Stimulated activated CD4-positive, alpha-beta T cell treated with anti-CD3 and anti-CD28 coated beads, TNF-alpha, amount 100 ng/mL, for 4 hours (primary cell): Measurements from ENCODE around the gene MRPL19.

Experiments used
- DNase-seq, 3 experiments: peaks; one replicate each; pipeline ENCODE4 v3.0.0-alpha.2; 2020; ENCODE audit warnings: low read depth in 3 of 3

Gene MRPL19

DNA sequence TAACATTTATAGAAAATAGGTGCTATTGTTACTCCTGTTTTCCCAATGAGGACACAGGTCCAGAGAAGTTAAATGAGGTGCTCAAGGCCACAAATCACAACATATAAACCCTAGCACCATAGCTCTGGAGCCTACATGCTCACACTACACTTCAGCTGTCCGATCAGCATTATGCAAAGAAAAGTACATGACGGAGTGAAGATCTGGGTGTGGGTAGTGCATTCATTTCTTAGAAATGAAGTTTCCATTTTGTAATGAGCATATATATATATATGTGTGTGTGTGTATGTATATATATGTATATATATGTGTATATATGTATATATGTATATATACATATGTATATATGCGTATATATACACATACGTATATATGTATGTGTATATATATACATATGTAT, 30.2 kb upstream of the MRPL19 start:
- no peak for DNase-seq

GRCh38 chr2:75616933-75617332, 29.6 kb upstream of the MRPL19 start:
- no peak for DNase-seq

DNA sequence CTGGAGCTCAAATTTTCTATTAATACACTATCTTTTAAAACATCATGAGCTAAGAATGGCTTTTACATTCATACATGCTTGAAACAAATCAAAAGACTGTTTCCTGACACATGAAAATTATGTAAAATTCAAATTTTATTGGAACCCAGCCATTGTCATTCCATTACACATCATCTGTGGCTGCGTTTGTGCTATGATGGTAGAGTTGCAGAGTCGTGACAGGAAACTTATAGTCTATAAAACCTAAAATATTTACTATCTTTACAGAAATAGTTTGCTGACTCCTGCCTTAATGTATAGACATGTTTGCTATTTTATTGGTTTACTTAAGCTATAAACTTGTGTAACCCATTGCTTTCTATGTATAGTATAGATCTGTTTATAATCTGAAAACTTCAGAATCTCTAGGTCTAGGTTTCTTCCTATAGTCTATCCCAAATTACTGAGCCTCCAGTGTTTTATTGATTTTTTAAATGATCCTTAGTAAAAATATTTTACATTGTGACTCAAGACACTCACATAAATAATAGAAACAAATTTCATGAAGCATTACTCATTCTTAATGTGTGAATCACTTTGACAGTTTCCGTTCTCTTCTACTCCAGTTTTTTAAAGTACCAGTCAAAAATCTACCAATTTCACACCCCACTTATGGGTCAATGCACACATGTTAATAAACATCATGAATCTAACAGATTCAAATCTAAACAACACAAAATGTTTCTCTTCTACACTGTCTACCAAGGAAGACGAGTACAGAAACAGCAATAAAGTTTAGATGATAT, 26.4 kb upstream of the MRPL19 start:
- no peak for DNase-seq

DNA sequence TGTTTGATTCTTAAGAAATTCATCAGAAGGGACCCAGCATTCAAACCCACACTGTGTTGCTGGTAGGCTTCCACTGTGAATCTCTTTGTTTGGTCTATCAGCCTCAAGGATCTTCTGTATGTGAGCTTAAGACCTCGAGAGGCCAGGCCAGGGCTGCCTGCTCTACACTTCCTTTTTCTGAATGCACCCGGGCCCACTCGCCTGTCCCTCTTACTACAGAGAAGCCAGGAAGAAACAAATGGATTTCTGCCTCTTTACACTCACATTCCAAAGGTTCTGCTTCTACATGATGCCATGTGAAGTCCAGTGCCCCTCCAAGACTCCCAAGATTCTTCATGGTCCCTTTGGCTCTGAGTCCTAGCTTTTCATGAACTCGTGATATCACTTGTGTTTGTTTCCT, 25.4 kb upstream of the MRPL19 start:
- DNase-seq = no peak

DNA sequence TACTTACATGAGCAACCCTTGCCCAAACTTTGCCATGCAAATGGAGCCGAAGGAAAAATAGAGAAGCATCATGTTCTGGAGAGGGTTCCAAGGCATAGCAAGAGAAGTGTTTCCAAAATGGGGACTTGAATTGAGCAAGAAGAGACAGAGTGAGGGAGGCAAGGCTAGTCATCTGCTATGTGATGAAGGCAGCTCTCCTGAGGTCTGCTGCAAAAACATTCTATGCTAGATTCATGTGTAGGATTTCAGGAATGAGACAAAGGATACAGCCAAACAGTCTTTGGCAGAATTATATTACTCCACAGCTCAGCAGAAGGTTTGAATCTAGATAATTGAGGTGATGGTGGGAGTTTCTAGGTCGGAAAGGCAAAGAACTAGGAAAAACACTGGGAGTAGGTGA, 24.1 kb upstream of the MRPL19 start:
- no peak for DNase-seq

DNA sequence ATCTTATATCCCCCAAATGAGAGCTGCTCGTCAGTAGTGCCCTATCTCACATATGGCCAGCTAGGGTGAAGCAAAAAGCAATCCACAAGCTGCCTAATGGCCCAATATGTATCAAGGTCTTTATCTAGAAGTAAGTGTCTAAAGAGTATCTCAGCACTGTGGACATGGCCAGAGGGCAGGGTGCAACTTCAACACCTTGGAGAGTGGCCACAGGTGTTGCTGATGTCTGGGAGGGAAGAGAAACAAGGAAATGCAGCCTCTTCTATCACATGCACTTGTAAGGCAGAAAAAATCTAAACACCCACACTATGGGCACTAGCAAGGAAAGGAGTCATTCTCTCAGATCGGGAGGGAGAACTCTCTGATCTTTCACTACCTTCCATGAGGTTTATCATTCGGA, 23.7 kb upstream of the MRPL19 start:
- no peak for DNase-seq

DNA sequence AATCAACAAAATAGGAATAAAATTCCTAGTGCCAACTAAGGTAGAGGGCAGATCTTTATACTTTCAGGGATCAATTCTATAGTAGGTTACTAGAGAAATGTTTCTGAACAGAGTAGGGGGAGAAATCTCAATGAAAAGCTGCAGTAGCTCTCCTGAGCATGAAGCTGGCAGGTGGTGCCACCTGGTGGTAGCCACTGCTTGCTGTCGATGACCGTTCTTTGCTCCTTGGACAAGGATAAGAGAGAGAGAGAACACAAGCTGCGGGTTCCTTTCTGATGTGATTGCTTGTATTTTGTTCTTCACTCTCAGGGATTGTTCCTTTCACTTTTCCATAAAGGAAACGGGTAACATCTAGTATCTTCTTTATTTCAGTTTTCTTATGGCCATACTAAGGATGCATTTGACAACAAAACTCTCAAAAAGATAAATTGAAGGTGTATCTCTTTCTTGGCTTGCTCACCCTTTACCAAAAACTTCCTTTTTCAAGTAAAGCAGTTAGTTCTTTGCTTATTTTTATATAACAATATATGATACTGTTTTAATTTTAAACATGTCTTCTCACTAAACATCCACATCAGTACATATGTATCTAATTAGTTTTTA, 18.6 kb upstream of the MRPL19 start:
- peak; percentile 13 to 31 (median 24) for DNase-seq

DNA sequence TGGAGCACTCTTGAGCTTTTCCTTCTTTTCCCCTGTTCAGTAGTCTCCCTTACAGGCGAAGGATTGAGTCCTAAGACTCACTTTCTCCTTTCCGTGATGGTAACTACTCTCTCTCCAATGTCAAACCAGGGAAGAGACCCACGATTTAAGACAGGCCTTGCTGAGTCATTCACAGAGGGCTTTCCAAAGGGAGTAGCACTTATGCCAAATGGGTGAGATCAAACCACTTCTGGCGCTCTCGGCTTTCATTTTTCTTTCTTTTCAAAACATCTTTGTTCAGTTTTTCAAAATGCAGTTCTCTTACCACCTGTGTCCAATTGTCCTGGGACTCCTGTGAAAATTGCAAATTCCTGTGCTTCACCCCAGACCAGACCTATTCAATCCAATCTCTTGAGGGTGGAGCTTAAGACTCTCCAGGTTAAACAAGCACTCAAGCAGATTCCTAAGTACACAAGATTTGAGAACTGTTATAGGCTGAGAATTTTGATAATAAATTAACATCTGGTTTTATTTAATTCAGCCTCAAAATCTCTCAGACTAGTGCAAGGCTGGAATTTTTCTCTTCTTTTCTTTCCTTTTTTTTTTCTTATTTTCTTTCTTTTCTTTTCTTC, 14.4 kb upstream of the MRPL19 start:
- no peak for DNase-seq

- DNase-seq = no peak
These were observed 13.8 kb upstream of the MRPL19 start for GRCh38 chr2:75632813-75633212.

GRCh38 chr2:75633620-75634019, 13.0 kb upstream of the MRPL19 start:
- no peak for DNase-seq

DNA sequence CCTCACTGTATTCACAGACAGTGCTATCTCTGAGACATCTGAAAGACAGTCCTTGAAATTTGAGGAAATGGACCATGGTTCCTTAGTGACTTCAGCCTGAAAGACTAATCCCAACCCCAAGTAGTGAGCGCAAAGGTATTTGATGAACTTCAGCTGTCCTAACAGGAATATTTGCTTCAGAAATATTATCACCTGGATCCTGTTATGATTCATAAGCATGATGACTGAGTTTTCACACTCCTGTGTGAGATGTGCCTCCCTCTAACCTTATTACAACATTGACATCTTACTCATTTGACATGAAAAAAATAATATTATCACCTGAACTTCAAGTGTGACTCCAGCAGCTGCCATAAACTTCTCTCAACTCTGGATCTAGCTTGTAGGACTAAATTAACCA, 11.6 kb upstream of the MRPL19 start:
- no peak for DNase-seq

DNA sequence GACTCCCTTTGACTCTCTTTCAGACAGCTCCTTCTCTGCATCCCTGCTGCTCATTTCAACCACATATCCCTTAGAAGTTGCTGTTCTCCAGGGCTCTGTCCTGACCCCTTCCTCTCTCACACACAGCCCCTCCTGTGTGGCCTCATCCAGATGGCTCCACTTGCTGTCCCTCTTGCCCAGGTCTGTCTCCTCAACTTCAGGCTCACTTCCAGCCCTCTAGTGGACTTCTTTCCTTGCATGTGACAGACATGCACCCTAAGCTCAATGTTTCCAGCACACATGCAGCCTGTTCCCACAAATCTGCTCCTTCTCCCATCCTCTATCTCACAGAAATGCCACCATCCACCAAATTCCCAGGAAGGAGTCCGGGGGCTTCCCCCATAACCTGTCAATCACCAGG, 9.0 kb upstream of the MRPL19 start:
- no peak for DNase-seq

DNA sequence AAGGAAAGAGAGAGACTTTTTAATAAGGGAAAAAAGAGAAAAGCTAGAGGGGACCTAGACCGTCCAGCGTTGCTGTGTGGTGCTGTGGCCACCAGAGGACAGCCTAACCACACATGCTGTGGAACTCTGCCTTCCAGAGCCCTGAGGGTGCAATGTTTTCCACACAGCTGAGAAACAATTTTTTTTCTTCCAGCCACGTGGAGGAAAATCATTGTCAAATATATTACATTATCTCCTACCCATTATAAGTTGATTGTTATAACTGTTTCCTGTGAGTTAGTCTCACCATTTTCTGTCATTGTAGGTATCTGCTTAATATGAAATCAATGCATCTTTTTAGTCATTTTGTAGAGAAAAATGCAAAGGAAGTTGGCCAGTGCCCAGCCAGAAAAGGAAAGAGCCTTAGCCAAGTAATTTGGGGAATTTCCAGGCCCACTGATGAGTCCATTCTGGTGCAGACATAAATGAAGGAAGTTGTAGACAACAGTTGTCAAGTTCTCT, 5.9 kb upstream of the MRPL19 start:
- peak; percentile 6 to 35 (median 14) for DNase-seq

GRCh38 chr2:75641587-75641986, 5.0 kb upstream of the MRPL19 start:
- no peak for DNase-seq

- no peak for DNase-seq
These were observed 2.6 kb upstream of the MRPL19 start for GRCh38 chr2:75643980-75644379.

GRCh38 chr2:75645643-75646042, 940 bp upstream of the MRPL19 start:
- no peak for DNase-seq

DNA sequence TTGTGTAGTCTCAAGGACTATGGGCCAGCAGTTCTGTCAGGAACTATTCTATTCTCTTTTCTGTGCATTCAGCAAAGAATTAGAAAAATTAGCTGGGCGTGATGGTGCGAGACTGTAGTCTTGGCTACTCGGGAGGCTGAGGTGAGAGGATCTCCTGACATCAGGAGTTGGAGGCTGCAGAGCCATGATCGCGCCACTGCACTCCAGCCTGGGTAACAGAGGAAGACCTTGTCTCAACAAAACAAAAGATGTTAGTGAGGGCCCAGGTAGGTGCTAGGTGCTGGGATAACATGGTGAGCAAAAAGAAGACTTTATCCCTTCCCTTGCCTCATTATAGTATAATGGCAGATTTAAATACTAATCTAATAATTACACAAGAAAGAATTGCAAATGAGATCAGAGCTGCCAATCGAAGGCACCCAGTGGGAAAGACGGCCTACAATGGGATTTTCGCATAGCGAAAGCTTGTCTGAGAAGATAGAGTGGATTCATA, 447 bp upstream of the MRPL19 start:
- no peak for DNase-seq

DNA sequence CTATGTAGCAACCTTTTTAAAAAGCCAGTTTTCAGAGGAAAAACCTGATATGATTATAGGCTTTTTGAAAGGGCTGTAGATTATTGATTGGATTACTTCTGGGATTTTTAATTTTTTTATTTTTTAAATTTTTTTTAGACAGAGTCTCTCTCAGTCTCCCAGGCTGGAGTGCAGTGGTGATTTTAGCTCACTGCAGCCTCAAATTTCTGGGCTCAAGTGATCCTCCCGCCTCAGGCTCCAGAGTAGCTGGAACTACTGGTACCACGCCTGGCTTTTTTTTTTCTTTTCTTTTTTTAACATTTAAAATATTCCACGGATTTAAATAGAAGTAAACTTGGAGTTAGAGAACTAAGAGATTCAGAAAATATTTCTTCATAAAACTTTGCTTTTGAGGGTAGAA, 1.2 kb downstream of the MRPL19 start:
- DNase-seq = no peak

- no peak for DNase-seq
These were observed 7.4 kb downstream of the MRPL19 start for GRCh38 chr2:75654012-75654411.

GRCh38 chr2:75655861-75656260, 9.3 kb downstream of the MRPL19 start:
- DNase-seq = no peak

DNA sequence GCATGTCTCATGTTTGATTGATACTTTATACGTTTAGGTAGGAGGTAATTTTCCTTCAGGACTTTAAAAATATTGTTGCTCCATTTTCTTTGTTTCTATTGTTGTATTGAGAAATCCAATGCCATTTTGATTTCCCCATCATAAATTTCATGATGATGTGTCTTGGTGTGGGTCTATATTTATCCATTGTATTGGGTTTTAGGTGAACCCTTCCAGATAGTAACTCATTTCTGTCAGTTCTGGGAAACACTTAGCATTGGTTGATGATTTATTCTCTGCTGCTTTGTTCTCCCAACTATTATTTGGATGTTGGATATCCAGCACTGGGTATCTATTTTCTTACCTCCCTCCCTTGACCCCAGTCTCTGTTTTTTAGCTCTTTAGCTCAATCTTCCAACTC, 10.0 kb downstream of the MRPL19 start:
- no peak for DNase-seq

GRCh38 chr2:75657798-75658197, 11.2 kb downstream of the MRPL19 start:
- no peak for DNase-seq

DNA sequence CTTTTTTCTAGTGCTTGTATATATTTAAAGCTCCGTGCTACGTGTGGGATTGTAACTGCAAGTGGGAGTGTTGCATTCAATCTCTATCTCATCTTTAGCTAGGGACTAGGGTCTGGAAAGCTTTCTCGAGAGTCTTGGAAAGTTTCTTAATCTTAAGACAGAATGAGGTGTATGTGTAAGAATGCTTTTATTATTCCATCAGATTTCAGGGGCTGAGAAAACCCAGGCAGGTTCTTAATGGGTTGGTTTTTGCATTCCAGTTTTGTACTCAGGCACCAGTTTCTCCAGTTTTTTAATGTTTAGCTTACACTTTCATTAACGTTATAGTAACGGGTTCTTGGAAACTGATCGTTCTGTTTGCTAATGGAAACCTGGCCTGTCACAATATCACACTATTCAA, 20.3 kb downstream of the MRPL19 start:
- no peak for DNase-seq
